ENCODE data around the gene TMEM248.
A peak's percentile ranks its signal among the peaks of the same experiment; 100 is the strongest.
"Not testable (repeated sequence)": the region's sequence is repeated elsewhere in the genome, so short reads cannot be mapped to it uniquely, and the experiment has no call there.

Gene TMEM248

GRCh38 chr7:66920769-66921395 lies at the start of gene TMEM248:
TMEM248 (plus strand) TSS chr7:66921225; CDS start chr7:66941866, 20,641 bp downstream.
- DNase-seq: peak; percentile 90

- DNase-seq: no peak
Observed at GRCh38 chr7:66873476-66873875, 47.5 kb upstream of the TMEM248 start.

GRCh38 chr7:66877577-66878300 lies 43.3 kb upstream of the TMEM248 start:
- no peak for DNase-seq

- DNase-seq: not testable (repeated sequence)
Observed at GRCh38 chr7:66878301-66878685, 42.7 kb upstream of the TMEM248 start.

GRCh38 chr7:66880053-66880452 lies 41.0 kb upstream of the TMEM248 start:
- DNase-seq: no peak

GRCh38 chr7:66880577-66880976 lies 40.4 kb upstream of the TMEM248 start:
- DNase-seq: not testable (repeated sequence)

GRCh38 chr7:66883716-66884115 lies 37.3 kb upstream of the TMEM248 start:
- no peak for DNase-seq

GRCh38 chr7:66884556-66884955 lies 36.5 kb upstream of the TMEM248 start:
- not testable (repeated sequence) for DNase-seq

- no peak for DNase-seq
Observed at GRCh38 chr7:66886152-66886551, 34.9 kb upstream of the TMEM248 start.

- not testable (repeated sequence) for DNase-seq
Observed at GRCh38 chr7:66888223-66888622, 32.8 kb upstream of the TMEM248 start.

- no peak for DNase-seq
Observed at GRCh38 chr7:66894463-66895080, 26.5 kb upstream of the TMEM248 start.

GRCh38 chr7:66896441-66896840 lies 24.6 kb upstream of the TMEM248 start:
- DNase-seq: no peak

GRCh38 chr7:66899552-66900280 lies 21.3 kb upstream of the TMEM248 start:
- DNase-seq: no peak

- DNase-seq: no peak
Observed at GRCh38 chr7:66901941-66902843, 18.8 kb upstream of the TMEM248 start.

GRCh38 chr7:66902844-66903180 lies 18.2 kb upstream of the TMEM248 start:
- no peak for DNase-seq

GRCh38 chr7:66903360-66904062 lies 17.5 kb upstream of the TMEM248 start:
- no peak for DNase-seq

- no peak for DNase-seq
Observed at GRCh38 chr7:66904063-66904593, 16.9 kb upstream of the TMEM248 start.

GRCh38 chr7:66905278-66905677 lies 15.7 kb upstream of the TMEM248 start:
- no peak for DNase-seq

- DNase-seq: no peak
Observed at GRCh38 chr7:66905689-66906088, 15.3 kb upstream of the TMEM248 start.

- no peak for DNase-seq
Observed at GRCh38 chr7:66907731-66908130, 13.3 kb upstream of the TMEM248 start.

- not testable (repeated sequence) for DNase-seq
Observed at GRCh38 chr7:66908598-66908997, 12.4 kb upstream of the TMEM248 start.

GRCh38 chr7:66910789-66911188 lies 10.2 kb upstream of the TMEM248 start:
- DNase-seq: no peak
